GM13977 (cell line): ENCODE results near the gene SYMPK.

ENCODE experiments used
- DNase-seq: peaks from one replicate; pipeline ENCODE4 v3.0.0; 2012; ENCODE audit warnings: low spot score
- CTCF ChIP-seq: IDR thresholded peaks from 2 replicates; pipeline ENCODE4 v1.5.1; 2012; ENCODE audit warnings: mild to moderate bottlenecking, control low read depth; ENCODE audit not compliant: insufficient read depth; ENCODE audit errors: extremely low read depth, missing control alignments
- in situ Hi-C: fragments of 300-500 bp; cut with MboI; formaldehyde crosslinking; loops from one replicate; pipeline ENCODE4 v1.12.0; 2022; ENCODE audit warnings: low sequenced_read_pairs, low pct_unique_long_range_greater_than_20kb, mixed read lengths, inconsistent platforms; ENCODE audit not compliant: unreplicated experiment

Gene SYMPK

DNA sequence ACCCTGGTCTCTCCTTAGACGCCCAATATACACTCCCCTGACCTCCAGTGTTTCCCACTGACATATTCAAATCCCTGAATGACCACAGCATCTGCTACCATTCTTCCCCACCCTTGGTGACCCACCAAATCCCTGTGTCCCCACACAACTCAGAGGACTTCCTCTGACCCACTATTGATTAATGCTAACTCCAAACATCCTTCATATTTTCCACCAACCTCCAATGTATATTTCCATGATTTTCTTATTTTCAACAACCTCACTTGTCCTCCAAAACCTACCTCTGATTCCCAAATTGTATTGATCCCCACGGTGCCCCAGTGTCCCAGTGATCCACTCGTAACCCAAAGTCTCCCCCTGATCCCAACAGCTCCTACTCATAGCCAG is 69.8 kb downstream of the SYMPK start:
- in situ Hi-C loops: no loop called here
- no peak for TF ChIP-seq CTCF
- DNase-seq: no peak

DNA sequence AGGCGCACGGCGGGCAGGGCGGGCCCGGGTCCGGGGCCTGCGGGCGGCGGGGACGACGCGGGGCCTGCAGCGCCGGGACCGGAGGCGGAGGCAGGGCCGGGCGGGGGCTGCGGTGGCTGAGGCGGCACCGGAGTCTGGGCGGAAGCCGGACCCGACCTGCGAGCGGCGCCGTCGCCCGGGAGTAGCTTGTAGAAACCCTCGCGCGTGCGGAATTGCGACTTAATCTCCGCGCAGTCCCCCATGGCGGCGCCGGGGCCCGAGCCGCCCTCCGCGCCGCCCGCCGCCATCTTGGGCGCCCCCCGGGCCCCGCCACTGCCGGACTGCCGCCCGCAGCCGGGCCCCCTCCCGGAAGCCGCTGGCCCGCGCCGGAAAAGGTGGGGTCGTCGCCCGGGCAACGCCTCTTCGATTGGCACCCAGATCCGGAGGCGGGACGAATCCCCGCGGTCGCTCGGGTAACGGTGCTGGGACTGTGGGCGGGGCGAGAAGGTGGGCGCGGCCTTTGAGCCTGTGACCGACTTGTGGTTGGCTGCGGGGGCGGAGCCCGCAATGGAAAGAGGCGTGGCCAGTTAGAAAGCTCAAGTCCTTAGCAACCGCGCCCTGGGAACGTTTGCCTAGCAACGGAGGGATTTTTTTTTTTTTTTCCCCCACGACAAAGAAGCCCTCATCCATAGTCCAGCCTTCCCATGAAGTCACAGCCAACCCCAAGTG is 70.3 kb downstream of the SYMPK start, which contains the start of gene DMWD:
Gene DMWD, minus strand, starts transcription at position 376 of the 708 bp plus-strand sequence. Its CDS starts 89 bp downstream, at position 287.
- peak; percentile 99 for DNase-seq
- in situ Hi-C loops: no loop called here
- TF ChIP-seq CTCF: no peak

GRCh38 chr19:45791744-45792469 is 71.0 kb downstream of the SYMPK start:
- TF ChIP-seq CTCF: no peak
- DNase-seq: peak; percentile 26
- in situ Hi-C loops: no loop called here

GRCh38 chr19:45790942-45791341 is 72.0 kb downstream of the SYMPK start:
- in situ Hi-C loops: no loop called here
- peak; percentile 26 for DNase-seq
- TF ChIP-seq CTCF: no peak

DNA sequence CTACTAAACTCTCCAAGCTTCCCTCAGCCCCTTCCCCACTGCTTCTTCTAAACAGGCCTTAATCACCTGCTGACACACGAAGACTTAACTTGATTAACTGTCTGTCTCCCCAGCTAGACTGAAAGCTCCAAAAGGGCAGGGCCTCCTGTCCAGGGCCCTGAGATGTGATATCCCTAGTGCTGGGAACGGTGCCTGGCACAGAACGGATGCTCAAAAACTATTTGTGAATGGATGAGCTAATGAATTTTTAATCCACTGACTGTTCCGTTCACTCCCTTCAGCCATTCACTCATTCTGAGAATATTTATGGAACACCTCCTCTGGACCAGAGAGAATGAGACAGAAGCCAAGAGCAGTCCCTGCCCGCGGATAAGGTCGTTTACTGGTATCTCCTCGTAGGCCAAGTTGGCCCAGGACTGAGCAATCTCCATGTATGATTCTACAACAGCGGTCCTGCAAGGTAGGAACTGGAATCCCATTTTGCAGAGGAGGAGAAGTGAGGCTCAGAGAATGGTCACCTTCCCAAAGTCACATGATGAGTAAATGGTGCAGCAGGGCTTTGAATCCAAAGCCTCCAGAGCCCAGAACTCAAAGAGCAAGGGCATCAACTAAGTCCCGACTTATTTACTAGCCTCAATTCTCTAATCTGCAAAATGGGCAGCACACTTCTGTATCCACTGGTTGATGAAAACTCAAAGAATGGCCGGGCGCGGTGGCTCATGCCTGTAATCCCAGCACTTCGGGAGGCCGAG is 73.7 kb downstream of the SYMPK start:
- DNase-seq: no peak
- in situ Hi-C loops: no loop called here
- no peak for TF ChIP-seq CTCF

DNA sequence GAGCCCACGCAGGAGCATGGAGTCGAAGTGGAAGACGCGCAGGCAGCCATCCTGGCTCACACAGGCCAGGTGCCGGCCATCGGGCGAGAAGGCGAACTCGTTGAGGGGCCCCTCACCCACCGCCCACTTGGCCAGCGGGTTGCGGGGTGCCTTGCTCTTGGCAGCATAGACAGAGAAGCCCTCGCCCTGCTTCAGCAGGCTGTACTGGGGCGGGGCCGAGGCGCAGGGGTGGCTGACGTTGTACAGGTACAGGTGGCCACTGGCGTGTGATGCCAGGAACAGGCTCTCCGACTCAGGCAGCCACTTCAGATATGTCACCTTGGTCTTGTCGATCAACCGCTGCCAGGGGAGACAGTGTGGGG is 76.4 kb downstream of the SYMPK start:
- in situ Hi-C loops: no loop called here
- TF ChIP-seq CTCF: no peak
- DNase-seq: no peak
